ENCODE data around the gene BRD1. TPM values are rescaled to one million over a fixed set of nuclear protein-coding genes. Genes with fewer than 3 reads are reported as not detected.

Gene BRD1
- total RNA-seq, 4 donors from 2014 or later = 21.0 to 57.3 (median 33.8) TPM

- ATAC-seq (ENCODE audit: low FRiP score) (no peak), DNase-seq (ENCODE audit: low spot score) (no peak)
- no peak for TF ChIP-seq CTCF (IDR thresholded peaks at IDR 0.05)
Measured at GRCh38 chr22:49814856-49815255, 12.8 kb downstream of the BRD1 start.

GRCh38 chr22:49814164-49814686 is 13.4 kb downstream of the BRD1 start:
- peak; percentile 27 for ATAC-seq (ENCODE audit: low FRiP score)
- DNase-seq (ENCODE audit: low spot score) = no peak
- TF ChIP-seq CTCF (IDR thresholded peaks at IDR 0.05) = no peak

- DNase-seq (ENCODE audit: low spot score) (no peak), ATAC-seq (ENCODE audit: low FRiP score) (peak; percentile 31)
- no peak for TF ChIP-seq CTCF (IDR thresholded peaks at IDR 0.05)
Measured at GRCh38 chr22:49812838-49813237, 14.8 kb downstream of the BRD1 start.

GRCh38 chr22:49811020-49811791 is 16.5 kb downstream of the BRD1 start:
- DNase-seq (ENCODE audit: low spot score) (no peak), ATAC-seq (ENCODE audit: low FRiP score) (no peak)
- TF ChIP-seq CTCF (IDR thresholded peaks at IDR 0.05) = no peak

- no peak for ATAC-seq (ENCODE audit: low FRiP score)
- TF ChIP-seq CTCF (IDR thresholded peaks at IDR 0.05) = no peak
- no peak for DNase-seq (ENCODE audit: low spot score)
Measured at GRCh38 chr22:49810363-49811019, 17.2 kb downstream of the BRD1 start.

- no peak for DNase-seq (ENCODE audit: low spot score)
- TF ChIP-seq CTCF (IDR thresholded peaks at IDR 0.05) = no peak
- ATAC-seq (ENCODE audit: low FRiP score) = no peak
Measured at GRCh38 chr22:49807780-49808708, 19.6 kb downstream of the BRD1 start.

Data from omental fat pad (tissue), 4 donors.